Astrocyte (in vitro differentiated cells and primary cell): ENCODE data around the gene GAGE12H. TPM values are rescaled to one million over a fixed set of nuclear protein-coding genes. Genes with fewer than 3 reads are reported as not detected.

ENCODE experiments used
- total RNA-seq: library from RNA; stranded (reverse); gene quantifications from 2 replicates; pipeline ENCODE4 v1.2.1, GENCODE V29; 2021

Gene GAGE12H
- total RNA-seq, 1 donor from 2014 or later: not detected

Other genes starting within 250 kb of the GAGE12H start
- not detected in 2 replicates for gene GAGE13, start 248.4 kb upstream of the GAGE12H start, total RNA-seq
- not detected in 2 replicates for gene GAGE12C, start 47.8 kb upstream of the GAGE12H start, total RNA-seq
- gene GAGE12D, start 38.2 kb upstream of the GAGE12H start, total RNA-seq: not detected in 2 replicates
- not detected in 2 replicates for gene GAGE12E, start 28.7 kb upstream of the GAGE12H start, total RNA-seq
- gene GAGE12F, start 19.1 kb upstream of the GAGE12H start, total RNA-seq: not detected in 2 replicates
- not detected in 2 replicates for gene GAGE12G, start 9.5 kb upstream of the GAGE12H start, total RNA-seq
- gene GAGE2A, start 9.5 kb downstream of the GAGE12H start, total RNA-seq: not detected in 2 replicates
- not detected in 2 replicates for gene GAGE1, start 19.1 kb downstream of the GAGE12H start, total RNA-seq
- not detected in 2 replicates for gene PAGE1, start 116.0 kb downstream of the GAGE12H start, total RNA-seq
- not detected in 2 replicates for gene PAGE4, start 249.4 kb downstream of the GAGE12H start, total RNA-seq